HEK293 (cell line): ENCODE results near the gene CD2.
A peak's percentile ranks its signal among the peaks of the same experiment; 100 is the strongest.

Experiments used
- CTCF ChIA-PET: fragments of 350-600 bp; formaldehyde crosslinking; extraction: SDS; loops from one replicate; lab custom pipeline; 2021; ENCODE audit warnings: antibody characterized with exemption; lab: Yijun Ruan, JAX
- POLR2A ChIA-PET: fragments of 300-600 bp; formaldehyde crosslinking; extraction: SDS; loops from one replicate; lab custom pipeline; 2020; ENCODE audit warnings: antibody characterized with exemption, inconsistent platforms; lab: Yijun Ruan, JAX
- H3K27ac ChIP-seq: fragments of 200-500 bp; sonication (Bioruptor generic); 2 replicates; pipeline ENCODE4 v1.5.1; 2014; ENCODE audit warnings: low read depth, low read length, control low read depth, inconsistent platforms; ENCODE audit errors: extremely low read depth
- H3K36me3 ChIP-seq, 2 experiments: fragments of 200-500 bp in 1 of 2; sonication (Bioruptor generic) in 1 of 2; 1 replicate in 1 of 2; 2 replicates in 1 of 2; pipeline ENCODE4 v1.5.1; 2014 to 2017; ENCODE audit warnings: inconsistent platforms in 2 of 2, low read length in 2 of 2; ENCODE audit not compliant: control insufficient read depth in 2 of 2, insufficient read depth in 1 of 2
- H3K4me1 ChIP-seq: fragments of 200-500 bp; sonication (Bioruptor generic); 2 replicates; pipeline ENCODE4 v1.5.1; 2014; ENCODE audit warnings: mild to moderate bottlenecking, low read length, inconsistent platforms; ENCODE audit not compliant: control insufficient read depth, insufficient read depth
- H3K4me3 ChIP-seq: 2 replicates; pipeline ENCODE4 v1.5.1; 2011; ENCODE audit warnings: low read depth, mild to moderate bottlenecking, control low read depth, low read length, moderate library complexity
- H3K9me3 ChIP-seq: fragments of 200-500 bp; sonication (Bioruptor generic); 2 replicates; pipeline ENCODE4 v1.5.1; 2014; ENCODE audit warnings: low read depth, low read length, inconsistent platforms; ENCODE audit not compliant: control insufficient read depth, insufficient read depth
- HOXA7 ChIP-seq: sonication (generic); formaldehyde crosslinking; IDR thresholded peaks from 2 replicates; pipeline ENCODE4 v1.8.1; 2022; ENCODE audit warnings: missing genetic modification reagents, borderline replicate concordance
- PRDM2 ChIP-seq: fragments of 450-650 bp; formaldehyde crosslinking; IDR thresholded peaks from 2 replicates; pipeline ENCODE4 v1.5.1; 2016; ENCODE audit warnings: missing biosample characterization, missing genetic modification characterization, borderline replicate concordance
- SP7 ChIP-seq: fragments of 450-650 bp; formaldehyde crosslinking; IDR thresholded peaks from 2 replicates; pipeline ENCODE4 v1.5.1; 2016; ENCODE audit warnings: missing biosample characterization, missing genetic modification characterization
- ZBTB8A ChIP-seq: fragments of 450-650 bp; formaldehyde crosslinking; IDR thresholded peaks from 2 replicates; pipeline ENCODE4 v1.5.1; 2016; ENCODE audit warnings: missing biosample characterization, missing genetic modification characterization
- ZFP69B ChIP-seq: fragments of 450-650 bp; formaldehyde crosslinking; IDR thresholded peaks from 2 replicates; pipeline ENCODE4 v1.5.1; 2016; ENCODE audit warnings: missing biosample characterization, missing genetic modification characterization
- ZNF16 ChIP-seq: fragments of 450-650 bp; formaldehyde crosslinking; IDR thresholded peaks from 2 replicates; pipeline ENCODE4 v1.5.1; 2016; ENCODE audit warnings: low read depth, missing biosample characterization, missing genetic modification characterization
- ZNF266 ChIP-seq: fragments of 450-650 bp; formaldehyde crosslinking; IDR thresholded peaks from 2 replicates; pipeline ENCODE4 v1.5.1; 2016; ENCODE audit warnings: missing biosample characterization, missing genetic modification characterization, low read depth
- ZNF335 ChIP-seq: fragments of 450-650 bp; formaldehyde crosslinking; conservative IDR thresholded peaks from 2 replicates; pipeline ENCODE4 v1.5.1; 2016; ENCODE audit warnings: missing biosample characterization, missing genetic modification characterization
- ZNF433 ChIP-seq: fragments of 450-650 bp; formaldehyde crosslinking; IDR thresholded peaks from 2 replicates; pipeline ENCODE4 v1.5.1; 2016; ENCODE audit warnings: missing biosample characterization, missing genetic modification characterization, low read depth
- ZNF473 ChIP-seq: fragments of 450-650 bp; formaldehyde crosslinking; IDR thresholded peaks from 2 replicates; pipeline ENCODE4 v1.5.1; 2017; ENCODE audit warnings: missing biosample characterization, missing genetic modification characterization
- ZNF585B ChIP-seq: fragments of 450-650 bp; formaldehyde crosslinking; IDR thresholded peaks from 2 replicates; pipeline ENCODE4 v1.5.1; 2016; ENCODE audit warnings: missing biosample characterization, missing genetic modification characterization
- ZNF623 ChIP-seq: fragments of 450-650 bp; formaldehyde crosslinking; IDR thresholded peaks from 2 replicates; pipeline ENCODE4 v1.5.1; 2016; ENCODE audit warnings: missing biosample characterization, missing genetic modification characterization
- ZNF626 ChIP-seq: fragments of 450-650 bp; sonication (Bioruptor Pico); formaldehyde crosslinking; IDR thresholded peaks from 2 replicates; pipeline ENCODE4 v1.5.1; 2018; ENCODE audit warnings: missing biosample characterization, missing genetic modification characterization, inconsistent platforms
- ZNF704 ChIP-seq: fragments of 450-650 bp; formaldehyde crosslinking; IDR thresholded peaks from 2 replicates; pipeline ENCODE4 v1.5.1; 2016; ENCODE audit warnings: missing biosample characterization, missing genetic modification characterization
- ZSCAN5A ChIP-seq: fragments of 450-650 bp; formaldehyde crosslinking; IDR thresholded peaks from 2 replicates; pipeline ENCODE4 v1.5.1; 2016; ENCODE audit warnings: missing biosample characterization, missing genetic modification characterization
- TF ChIP-seq, protein P1 (sequence below): fragments of 450-650 bp; IDR thresholded peaks from 2 replicates; pipeline ENCODE4 v1.5.1; 2018; ENCODE audit warnings: missing biosample characterization, missing genetic modification characterization

CD2 gene

DNA sequence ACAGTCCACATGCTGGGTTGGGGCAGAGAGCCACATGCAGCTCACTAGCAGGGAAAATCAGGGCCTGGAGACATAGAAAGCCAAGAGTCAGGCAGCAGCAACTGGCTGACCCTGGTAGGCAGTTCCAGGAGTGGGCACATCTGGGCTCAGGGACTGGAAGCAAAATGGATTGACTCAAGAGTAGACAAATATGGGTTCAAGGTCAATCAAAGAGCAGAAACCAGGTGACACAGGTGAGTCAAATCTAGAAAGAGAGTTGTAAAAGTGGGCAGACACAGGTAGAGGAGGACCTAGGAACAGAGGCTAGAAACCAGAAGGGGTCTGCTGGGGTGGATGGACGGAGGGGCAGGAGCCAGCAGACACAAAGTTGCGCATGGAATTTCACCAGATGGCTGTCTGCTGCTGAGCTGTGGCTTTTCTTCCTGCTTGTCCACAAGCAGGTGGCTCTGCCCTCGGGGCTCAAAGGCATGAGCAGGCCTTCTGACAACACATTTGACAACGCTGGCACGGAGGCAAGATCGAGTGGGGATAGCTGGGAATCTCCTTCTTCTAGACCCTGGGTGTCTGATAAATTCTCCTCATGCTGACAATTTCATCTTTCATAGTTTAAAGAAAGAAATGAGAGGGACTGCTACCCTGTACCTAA is 45.9 kb upstream of the CD2 start (continued):
- no peak for TF ChIP-seq ZSCAN5A
- TF ChIP-seq, all 188 proteins: peak for 0

DNA sequence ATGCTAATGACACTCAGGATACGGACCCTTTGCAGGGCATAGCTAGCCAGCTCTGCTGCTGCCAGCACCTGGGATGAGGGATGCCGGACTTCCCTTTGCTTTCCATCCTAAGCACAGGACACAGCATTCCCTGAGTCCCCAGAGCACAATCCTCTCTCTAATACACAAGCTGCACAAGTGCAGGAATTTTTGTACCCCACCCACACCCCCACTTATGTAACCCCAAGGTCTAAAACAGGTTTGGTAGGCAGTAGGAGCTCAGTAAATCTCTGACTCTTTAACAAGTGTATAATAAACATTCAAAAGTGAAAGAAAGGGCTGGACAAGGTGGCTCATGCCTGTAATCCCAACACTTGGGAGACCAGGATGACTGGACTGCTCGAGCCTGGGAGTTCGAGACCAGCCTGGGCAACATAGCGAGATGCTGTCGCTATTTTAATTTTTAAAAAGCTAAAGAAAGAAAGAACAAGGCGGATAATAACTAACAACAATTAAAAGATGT is 44.5 kb upstream of the CD2 start:
- TF ChIP-seq ZNF704 (tag by site-specific recombination) (no peak), ZNF433 (tag by site-specific recombination) (no peak)
- ChIA-PET POLR2A (interaction anchor here (0.6 kb wide), 1 partner anchor 94 kb away, joined by 3 read pairs; no protein-coding TSS in a partner anchor), CTCF (interaction anchor here (1.2 kb wide), 1 partner anchor 37 kb away, joined by 5 read pairs; no protein-coding TSS in a partner anchor)
- Histone ChIP-seq H3K27ac (no peak overlapping the region), H3K4me1 (no peaks in the 10 kb centered on the region), H3K9me3 (no peaks in the 10 kb centered on the region), H3K4me3 (no peak overlapping the region), H3K36me3 (no peaks in the 10 kb centered on the region)

GRCh38 chr1:116710420-116711262 is 43.6 kb upstream of the CD2 start:
- TF ChIP-seq ZBTB8A (tag by site-specific recombination) (0 out of 2 replicates have a peak, but pooled peaks have one; percentile 10), ZNF626 (no peak), ZNF473 (tag by site-specific recombination) (no peak), ZNF623 (tag by site-specific recombination) (no peak), ZNF585B (tag by site-specific recombination) (no peak), ZFP69B (tag by site-specific recombination) (no peak), ZNF16 (tag by site-specific recombination) (no peak), ZNF266 (tag by site-specific recombination) (no peak), SP7 (peak; percentile 24; the same call in 1 of the 2 replicates), HOXA7 (CRISPR knock-in tag) (no peak)
- H3K36me3 ChIP-seq, result no peaks in the 10 kb centered on the region
- H3K9me3 ChIP-seq, result no peaks in the 10 kb centered on the region
- POLR2A ChIA-PET, result interaction anchor here (0.6 to 1.1 kb wide), 2 partner anchors 43 to 338 kb away, joined by 5 to 7 read pairs; partner anchors contain the start of gene IGSF3
- no peak overlapping the region for H3K4me3 ChIP-seq
- H3K4me1 ChIP-seq, result no peaks in the 10 kb centered on the region
- CTCF ChIA-PET, result interaction anchor here (2.0 kb wide), 1 partner anchor 13 kb away, joined by 7 read pairs; no protein-coding TSS in a partner anchor
- no peak overlapping the region for H3K27ac ChIP-seq

DNA sequence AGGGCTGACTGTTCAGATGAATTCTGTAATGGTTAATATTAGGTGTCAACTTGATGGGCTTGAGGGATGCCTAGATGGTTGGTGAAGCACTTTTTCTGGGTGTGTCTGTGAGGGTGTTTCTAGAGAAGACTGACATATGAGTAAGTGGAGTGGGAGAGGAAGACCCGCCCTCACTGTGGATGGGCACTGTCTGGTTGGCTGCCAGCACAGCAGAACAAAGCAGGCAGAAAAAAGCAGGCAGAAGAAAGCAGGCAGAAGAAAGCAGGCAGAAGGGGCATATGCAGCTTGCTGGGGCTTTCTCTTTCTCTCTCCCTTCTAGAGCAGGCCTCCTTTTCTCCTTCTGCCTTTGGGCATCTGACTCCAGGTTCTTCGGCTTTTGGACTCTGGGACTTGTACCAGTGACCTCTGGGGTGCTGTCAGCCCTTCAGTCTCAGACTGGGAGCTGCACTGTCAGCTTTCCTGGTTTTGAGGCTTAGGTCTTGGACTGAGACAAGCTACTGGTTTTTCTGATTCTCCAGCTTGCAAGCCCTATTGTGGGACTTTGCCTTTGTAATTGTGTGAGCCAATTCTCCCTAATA is 42.9 kb upstream of the CD2 start:
- POLR2A ChIA-PET, result interaction anchor here (1.1 kb wide), 1 partner anchor 44 kb away, joined by 5 read pairs; the partner anchor contains the start of gene IGSF3
- Histone ChIP-seq H3K9me3 (no peaks in the 10 kb centered on the region), H3K36me3 (no peaks in the 10 kb centered on the region), H3K27ac (no peak overlapping the region), H3K4me1 (no peaks in the 10 kb centered on the region), H3K4me3 (no peak overlapping the region)
- CTCF ChIA-PET, result interaction anchor here (1.4 to 2.0 kb wide), 2 partner anchors 12 to 14 kb away, joined by 6 to 7 read pairs; no protein-coding TSS in a partner anchor
- TF ChIP-seq, protein P1, sequence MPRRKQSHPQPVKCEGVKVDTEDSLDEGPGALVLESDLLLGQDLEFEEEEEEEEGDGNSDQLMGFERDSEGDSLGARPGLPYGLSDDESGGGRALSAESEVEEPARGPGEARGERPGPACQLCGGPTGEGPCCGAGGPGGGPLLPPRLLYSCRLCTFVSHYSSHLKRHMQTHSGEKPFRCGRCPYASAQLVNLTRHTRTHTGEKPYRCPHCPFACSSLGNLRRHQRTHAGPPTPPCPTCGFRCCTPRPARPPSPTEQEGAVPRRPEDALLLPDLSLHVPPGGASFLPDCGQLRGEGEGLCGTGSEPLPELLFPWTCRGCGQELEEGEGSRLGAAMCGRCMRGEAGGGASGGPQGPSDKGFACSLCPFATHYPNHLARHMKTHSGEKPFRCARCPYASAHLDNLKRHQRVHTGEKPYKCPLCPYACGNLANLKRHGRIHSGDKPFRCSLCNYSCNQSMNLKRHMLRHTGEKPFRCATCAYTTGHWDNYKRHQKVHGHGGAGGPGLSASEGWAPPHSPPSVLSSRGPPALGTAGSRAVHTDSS (tag by site-specific recombination), result no peak
- TF ChIP-seq PRDM2 (tag by site-specific recombination), result no peak
- peak; percentile 48 for TF ChIP-seq ZNF335 (tag by site-specific recombination)
